ENCODE results near the gene TAF7L.
"Not testable (repeated sequence)": the region's sequence is repeated elsewhere in the genome, so short reads cannot be mapped to it uniquely, and the experiment has no call there.

Gene TAF7L, protein sequence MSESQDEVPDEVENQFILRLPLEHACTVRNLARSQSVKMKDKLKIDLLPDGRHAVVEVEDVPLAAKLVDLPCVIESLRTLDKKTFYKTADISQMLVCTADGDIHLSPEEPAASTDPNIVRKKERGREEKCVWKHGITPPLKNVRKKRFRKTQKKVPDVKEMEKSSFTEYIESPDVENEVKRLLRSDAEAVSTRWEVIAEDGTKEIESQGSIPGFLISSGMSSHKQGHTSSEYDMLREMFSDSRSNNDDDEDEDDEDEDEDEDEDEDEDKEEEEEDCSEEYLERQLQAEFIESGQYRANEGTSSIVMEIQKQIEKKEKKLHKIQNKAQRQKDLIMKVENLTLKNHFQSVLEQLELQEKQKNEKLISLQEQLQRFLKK

DNA sequence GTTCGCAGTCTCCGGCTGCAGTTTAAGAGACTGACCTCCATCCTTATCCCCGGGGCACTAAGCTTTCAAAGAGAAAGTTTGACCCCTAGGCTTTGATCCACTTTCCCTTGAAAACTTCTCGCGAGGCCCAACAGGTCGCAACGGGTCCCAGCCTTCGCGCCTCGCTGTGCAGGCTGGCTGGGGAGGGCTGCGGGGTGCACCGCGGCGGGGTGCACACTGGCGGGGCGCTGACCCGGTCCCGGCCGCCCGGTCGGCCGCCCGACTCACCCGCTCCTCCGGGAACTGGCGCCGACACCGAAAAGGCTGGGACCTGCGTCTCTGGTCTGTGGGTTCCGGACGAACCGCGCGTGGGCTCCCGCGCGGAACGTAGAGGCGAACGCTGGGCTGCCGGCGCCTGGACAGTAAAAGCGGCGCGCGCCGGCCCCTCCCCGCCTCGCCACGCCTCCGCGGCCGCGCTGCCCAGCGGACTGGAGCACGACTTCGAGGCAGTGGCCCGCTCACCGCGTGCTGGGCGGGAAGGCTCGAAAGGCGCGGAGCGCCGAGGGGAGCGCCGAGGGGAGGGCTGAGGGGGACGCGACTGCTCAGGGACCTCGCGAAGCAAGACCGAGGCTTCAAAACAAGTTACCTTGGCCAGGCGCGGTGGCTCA, at the start of gene TAF7L:
Gene TAF7L (minus strand): TSS at position 378 of the 647 bp plus-strand sequence. CDS start 3,791 bp downstream, outside the sequence.
- in situ Hi-C loops (cut with MboI; ENCODE audit: low pct_unique_long_range_greater_than_20kb, low sequenced_read_pairs, unreplicated experiment), result no loop called here
- DNase-seq (ENCODE audit: low spot score), result no peak
- TF ChIP-seq, protein P1, sequence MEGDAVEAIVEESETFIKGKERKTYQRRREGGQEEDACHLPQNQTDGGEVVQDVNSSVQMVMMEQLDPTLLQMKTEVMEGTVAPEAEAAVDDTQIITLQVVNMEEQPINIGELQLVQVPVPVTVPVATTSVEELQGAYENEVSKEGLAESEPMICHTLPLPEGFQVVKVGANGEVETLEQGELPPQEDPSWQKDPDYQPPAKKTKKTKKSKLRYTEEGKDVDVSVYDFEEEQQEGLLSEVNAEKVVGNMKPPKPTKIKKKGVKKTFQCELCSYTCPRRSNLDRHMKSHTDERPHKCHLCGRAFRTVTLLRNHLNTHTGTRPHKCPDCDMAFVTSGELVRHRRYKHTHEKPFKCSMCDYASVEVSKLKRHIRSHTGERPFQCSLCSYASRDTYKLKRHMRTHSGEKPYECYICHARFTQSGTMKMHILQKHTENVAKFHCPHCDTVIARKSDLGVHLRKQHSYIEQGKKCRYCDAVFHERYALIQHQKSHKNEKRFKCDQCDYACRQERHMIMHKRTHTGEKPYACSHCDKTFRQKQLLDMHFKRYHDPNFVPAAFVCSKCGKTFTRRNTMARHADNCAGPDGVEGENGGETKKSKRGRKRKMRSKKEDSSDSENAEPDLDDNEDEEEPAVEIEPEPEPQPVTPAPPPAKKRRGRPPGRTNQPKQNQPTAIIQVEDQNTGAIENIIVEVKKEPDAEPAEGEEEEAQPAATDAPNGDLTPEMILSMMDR (IDR thresholded peaks at IDR 0.05; ENCODE audit: extremely low read depth, insufficient read depth, missing control alignments), result no peak

DNA sequence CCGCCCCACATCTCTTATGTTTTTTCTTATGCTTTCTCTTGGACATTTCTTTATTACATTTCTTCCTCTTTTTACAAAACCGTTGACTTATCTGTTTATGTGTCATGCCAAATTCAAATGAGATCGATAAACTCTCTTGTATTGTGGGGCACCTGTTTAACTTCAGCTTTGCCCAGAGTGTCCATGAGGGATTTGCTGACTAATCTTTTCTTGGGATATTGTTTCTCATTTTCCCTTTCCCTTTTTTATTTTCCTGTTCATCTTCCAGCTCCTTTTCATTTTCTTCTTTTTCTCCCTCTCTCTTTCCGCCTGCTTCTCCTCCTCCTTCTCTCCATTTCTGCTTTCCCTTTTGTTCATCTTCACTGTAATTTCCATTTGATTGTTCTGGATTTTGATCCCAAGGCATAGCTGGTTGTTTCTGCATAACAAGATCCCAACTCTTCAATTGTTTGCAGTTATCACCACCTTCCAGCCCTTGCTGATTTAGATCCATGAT, 46.7 kb upstream of the TAF7L start:
- in situ Hi-C loops (cut with MboI; ENCODE audit: low pct_unique_long_range_greater_than_20kb, low sequenced_read_pairs, unreplicated experiment), result no loop called here
- no peak for DNase-seq (ENCODE audit: low spot score)

DNA sequence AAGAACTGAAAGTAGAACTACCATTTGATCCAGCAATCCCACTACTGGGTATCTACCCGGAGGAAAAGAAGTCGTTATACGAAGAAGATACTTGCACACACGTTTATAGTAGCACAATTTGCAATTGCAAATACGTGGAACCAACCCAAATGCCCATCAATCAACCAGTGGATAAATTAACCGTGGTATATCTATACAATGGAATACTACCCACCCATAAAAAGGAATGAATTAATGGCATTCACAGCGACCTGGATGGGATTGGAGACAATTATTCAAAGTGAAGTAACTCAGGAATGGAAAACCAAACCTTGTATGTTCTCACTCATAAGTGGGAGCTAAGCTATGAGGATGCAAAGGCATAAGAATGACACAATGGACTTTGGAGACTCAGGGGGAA, 43.2 kb upstream of the TAF7L start:
- in situ Hi-C loops (cut with MboI; ENCODE audit: low pct_unique_long_range_greater_than_20kb, low sequenced_read_pairs, unreplicated experiment); DNase-seq (ENCODE audit: low spot score): not testable (repeated sequence)

More for the DNA sequence above, 46.7 kb upstream of the TAF7L start:
- TF ChIP-seq, protein P1 (IDR thresholded peaks at IDR 0.05; ENCODE audit: extremely low read depth, insufficient read depth, missing control alignments), result no peak

DNA sequence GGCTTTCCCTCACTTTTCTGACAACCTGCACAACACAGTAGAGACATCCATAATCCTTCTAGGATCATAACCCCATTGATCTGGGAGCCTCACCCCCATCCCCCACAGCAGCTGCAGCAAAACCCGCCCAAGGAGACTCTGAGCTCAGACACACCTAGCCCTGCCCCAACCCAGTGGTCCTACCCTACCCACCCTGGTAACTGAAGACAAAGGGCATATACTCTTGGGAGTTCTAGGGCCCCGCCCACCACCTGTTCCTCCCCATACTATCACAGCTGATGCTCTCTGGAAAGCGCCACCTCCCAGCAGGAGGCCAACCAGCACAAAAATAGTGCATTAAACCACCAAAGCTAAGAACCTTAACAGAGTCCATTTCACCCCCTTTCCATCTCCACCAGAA, 35.5 kb upstream of the TAF7L start:
- DNase-seq (ENCODE audit: low spot score); in situ Hi-C loops (cut with MboI; ENCODE audit: low pct_unique_long_range_greater_than_20kb, low sequenced_read_pairs, unreplicated experiment): not testable (repeated sequence)

DNA sequence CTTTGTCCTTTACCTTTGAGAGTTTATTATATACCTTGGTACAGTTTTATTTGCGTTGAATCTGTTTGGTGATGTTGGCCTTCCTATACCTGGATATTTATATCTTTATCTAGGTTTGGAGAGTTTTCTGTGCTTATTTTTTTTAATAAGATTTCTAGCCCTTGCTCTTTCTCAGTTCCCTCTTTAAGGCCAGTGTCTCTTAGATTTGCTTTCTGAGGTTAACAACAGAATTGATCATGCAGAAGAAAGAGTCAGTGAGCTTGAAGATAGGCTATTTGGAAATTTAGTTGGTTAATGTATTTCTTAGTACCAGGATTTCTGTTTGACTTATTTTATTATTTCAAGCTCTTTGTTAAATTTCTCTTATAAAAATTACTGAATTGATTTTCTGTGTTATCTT, 12.7 kb upstream of the TAF7L start:
- no peak for DNase-seq (ENCODE audit: low spot score)
- TF ChIP-seq, protein P1 (IDR thresholded peaks at IDR 0.05; ENCODE audit: extremely low read depth, insufficient read depth, missing control alignments), result no peak
- in situ Hi-C loops (cut with MboI; ENCODE audit: low pct_unique_long_range_greater_than_20kb, low sequenced_read_pairs, unreplicated experiment), result no loop called here

DNA sequence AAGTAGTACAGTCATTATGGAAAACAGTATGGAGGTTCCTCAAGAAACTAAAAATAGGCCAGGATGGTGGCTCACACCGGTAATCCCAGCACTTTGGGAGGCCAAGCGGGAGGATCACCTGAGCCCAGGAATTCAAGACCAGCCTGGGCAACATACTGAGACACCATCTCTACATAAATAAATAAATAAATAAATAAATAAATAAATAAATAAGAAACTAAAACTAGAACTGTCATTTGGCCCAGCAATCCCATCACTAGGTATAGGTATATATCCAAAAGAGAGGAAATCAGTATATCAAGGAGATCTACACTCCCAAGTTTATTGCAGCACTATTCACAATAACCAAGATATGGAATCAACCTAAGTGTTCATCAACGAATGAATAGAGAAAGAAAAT, 4.5 kb upstream of the TAF7L start:
- DNase-seq (ENCODE audit: low spot score); in situ Hi-C loops (cut with MboI; ENCODE audit: low pct_unique_long_range_greater_than_20kb, low sequenced_read_pairs, unreplicated experiment): not testable (repeated sequence)

DNA sequence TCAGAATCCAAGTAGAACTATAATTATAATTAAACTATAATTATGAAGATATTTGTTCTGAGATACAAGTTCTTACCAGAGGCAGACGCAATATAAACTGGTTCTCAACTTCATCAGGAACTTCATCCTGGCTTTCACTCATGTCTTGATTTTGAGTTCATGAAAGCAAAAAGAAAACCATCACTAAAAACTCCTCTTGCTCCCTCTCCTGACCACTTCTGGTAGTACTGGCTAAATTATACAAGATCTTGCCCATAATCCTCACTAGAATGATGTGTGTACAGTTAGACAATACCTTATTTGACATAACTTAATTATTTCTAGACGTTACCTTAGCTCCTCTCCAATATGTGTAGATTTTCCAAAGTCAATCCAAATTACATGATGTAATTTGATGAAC, 3.7 kb downstream of the TAF7L start:
- DNase-seq (ENCODE audit: low spot score), result peak; percentile 57
- TF ChIP-seq, protein P1 (IDR thresholded peaks at IDR 0.05; ENCODE audit: extremely low read depth, insufficient read depth, missing control alignments), result peak; percentile 48
- in situ Hi-C loops (cut with MboI; ENCODE audit: low pct_unique_long_range_greater_than_20kb, low sequenced_read_pairs, unreplicated experiment), result no loop called here

DNA sequence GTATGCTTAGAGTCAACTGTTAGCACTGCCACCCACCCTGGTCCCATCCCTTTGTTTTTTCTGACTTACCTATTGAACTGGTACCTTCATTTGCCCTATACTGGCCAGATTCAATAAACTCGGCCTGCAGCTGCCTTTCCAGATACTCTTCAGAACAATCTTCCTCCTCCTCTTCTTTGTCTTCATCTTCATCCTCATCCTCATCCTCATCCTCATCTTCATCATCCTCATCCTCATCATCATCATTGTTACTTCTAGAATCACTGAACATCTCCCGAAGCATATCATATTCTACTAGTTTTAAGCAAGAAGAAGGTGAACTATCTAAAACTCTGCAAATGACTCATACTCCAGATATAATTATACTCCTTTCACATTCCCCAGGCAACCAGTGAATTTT, 14.9 kb downstream of the TAF7L start:
- TF ChIP-seq, protein P1 (IDR thresholded peaks at IDR 0.05; ENCODE audit: extremely low read depth, insufficient read depth, missing control alignments), result no peak
- in situ Hi-C loops (cut with MboI; ENCODE audit: low pct_unique_long_range_greater_than_20kb, low sequenced_read_pairs, unreplicated experiment), result no loop called here
- no peak for DNase-seq (ENCODE audit: low spot score)
